ENCODE results near the gene TSEN34. TPM values are rescaled to one million over a fixed set of nuclear protein-coding genes. Genes with fewer than 3 reads are reported as not detected.

The TSEN34 gene
- total RNA-seq, 1 experiment from 2014 or later, result 32.0 TPM

- TF ChIP-seq FOXP4 (CRISPR knock-in tag; IDR thresholded peaks at IDR 0.05), result 0 out of 2 replicates have a peak, but pooled peaks have one; percentile 65
- TF ChIP-seq ZNF532 (CRISPR knock-in tag; IDR thresholded peaks at IDR 0.05; ENCODE audit: borderline replicate concordance), result peak; percentile 35; the same call in 1 of the 2 replicates
- peak; percentile 52; the same call in 1 of the 2 replicates for TF ChIP-seq ZBTB21 (CRISPR knock-in tag; IDR thresholded peaks at IDR 0.05; ENCODE audit: borderline replicate concordance)
- no peak for TF ChIP-seq NR1H2 (CRISPR knock-in tag; IDR thresholded peaks at IDR 0.05)
- TF ChIP-seq SP1 (CRISPR knock-in tag; conservative IDR thresholded peaks at IDR 0.05), result 0 out of 2 replicates have a peak, but pooled peaks have one; percentile 35
- TF ChIP-seq CTCF (IDR thresholded peaks at IDR 0.05), result 0 out of 2 replicates have a peak, but pooled peaks have one; percentile 12
- TF ChIP-seq FOXK1 (CRISPR knock-in tag; IDR thresholded peaks at IDR 0.05), result peak; percentile 79
- TF ChIP-seq USF1 (CRISPR knock-in tag; IDR thresholded peaks at IDR 0.05), result peak; percentile 10; the same call in 1 of the 2 replicates
- TF ChIP-seq NFATC4 (CRISPR knock-in tag; IDR thresholded peaks at IDR 0.05), result 0 out of 2 replicates have a peak, but pooled peaks have one; percentile 10
These were observed 18.4 kb upstream of the TSEN34 start, which contains the start of gene TMC4 (continued) for GRCh38 chr19:54172471-54173358.

- Mint-ChIP-seq H3K4me1 (peaks cover 16% of the 10 kb centered on the region), H3K27ac (no peak overlapping the region), H3K4me3 (peak overlapping the region; percentile 82), H3K27me3 (ENCODE audit: low read depth) (no peaks in the 10 kb centered on the region), H3K9me3 (no peaks in the 10 kb centered on the region), H3K36me3 (peaks cover 10% of the 10 kb centered on the region)
- peak; percentile 6 for ATAC-seq
- no peak for DNase-seq (ENCODE audit: low spot score)
- no peak for TF ChIP-seq ETV6 (CRISPR knock-in tag; IDR thresholded peaks at IDR 0.05)
- 0 out of 2 replicates have a peak, but pooled peaks have one; percentile 17 for TF ChIP-seq AFF4 (CRISPR knock-in tag; IDR thresholded peaks at IDR 0.05; ENCODE audit: borderline replicate concordance)
- ChIA-PET CTCF (interaction anchor here (0.6 to 2.2 kb wide), 19 partner anchors 8 to 454 kb away, joined by 3 to 31 read pairs (median 4); partner anchors contain the start of genes CNOT3, LILRA6, MBOAT7 and PRPF31), POLR2A (interaction anchor here (0.8 to 1.6 kb wide), 7 partner anchors 8 to 78 kb away, joined by 3 to 9 read pairs (median 4); partner anchors contain the start of genes MBOAT7, PRPF31, TFPT and TSEN34)
These were observed 17.8 kb upstream of the TSEN34 start for GRCh38 chr19:54173359-54173699.
